Mucosa of rectum (tissue), 2 donors: Measurements from ENCODE around the gene TGFA.

Experiments
- H3K27ac ChIP-seq, 2 donors: one replicate each; pipeline ENCODE4 v1.7.0; 2013; ENCODE audit warnings: inconsistent platforms in 2 of 2, low read depth in 2 of 2, low read length in 2 of 2
- H3K27me3 ChIP-seq, 2 donors: one replicate each; pipeline ENCODE4 v1.7.0; 2013; ENCODE audit warnings: low read length in 2 of 2; ENCODE audit not compliant: control insufficient read depth in 2 of 2, insufficient read depth in 2 of 2
- H3K36me3 ChIP-seq, 2 donors: one replicate each; pipeline ENCODE4 v1.7.0; 2013; ENCODE audit warnings: low read length in 2 of 2; ENCODE audit not compliant: control insufficient read depth in 2 of 2, insufficient read depth in 2 of 2
- H3K4me1 ChIP-seq, 2 donors: one replicate each; pipeline ENCODE4 v1.7.0; 2013; ENCODE audit warnings: low read length in 2 of 2, mild to moderate bottlenecking in 1 of 2; ENCODE audit not compliant: control insufficient read depth in 2 of 2, insufficient read depth in 2 of 2
- H3K4me3 ChIP-seq, 2 donors: one replicate each; pipeline ENCODE4 v1.7.0; 2013; ENCODE audit warnings: low read length in 2 of 2
- H3K9ac ChIP-seq, 2 donors: one replicate each; pipeline ENCODE4 v1.7.0; 2013; ENCODE audit warnings: low read length in 2 of 2, low read depth in 1 of 2, mild to moderate bottlenecking in 1 of 2
- H3K9me3 ChIP-seq, 2 donors: one replicate each; pipeline ENCODE4 v1.7.0; 2013; ENCODE audit warnings: low read length in 2 of 2; ENCODE audit not compliant: control insufficient read depth in 2 of 2
- donor health status: healthy.
- donor health status: Normal muscosa, but diverticular disease.

The TGFA gene

GRCh38 chr2:70516596-70516995 is 37.0 kb downstream of the TGFA start:
- Histone ChIP-seq H3K4me3 (no peak overlapping the region), H3K9me3 (no peaks in the 10 kb centered on the region), H3K27me3 (no peaks in the 10 kb centered on the region), H3K27ac (no peak overlapping the region), H3K4me1 (peaks cover 27 to 44% of the 10 kb centered on the region in 2 donors), H3K9ac (no peak overlapping the region), H3K36me3 (no peaks in the 10 kb centered on the region)

GRCh38 chr2:70515938-70516337 is 37.7 kb downstream of the TGFA start:
- Histone ChIP-seq H3K9ac (no peak overlapping the region), H3K36me3 (no peaks in the 10 kb centered on the region), H3K4me1 (peaks cover 24 to 48% of the 10 kb centered on the region in 2 donors), H3K4me3 (no peak overlapping the region), H3K27ac (no peak overlapping the region), H3K9me3 (no peaks in the 10 kb centered on the region), H3K27me3 (no peaks in the 10 kb centered on the region)

GRCh38 chr2:70514612-70515055 is 39.0 kb downstream of the TGFA start:
- H3K4me3 ChIP-seq: peak overlapping the region in 1 of 2 donors; percentile 21
- no peaks in the 10 kb centered on the region for H3K27me3 ChIP-seq
- H3K9me3 ChIP-seq: no peaks in the 10 kb centered on the region
- peak overlapping the region; percentile 77 to 80 for H3K27ac ChIP-seq
- peak overlapping the region in 1 of 2 donors; percentile 58 for H3K9ac ChIP-seq
- no peaks in the 10 kb centered on the region for H3K36me3 ChIP-seq
- peaks cover 29 to 52% of the 10 kb centered on the region in 2 donors for H3K4me1 ChIP-seq

GRCh38 chr2:70513738-70514137 is 39.9 kb downstream of the TGFA start:
- Histone ChIP-seq H3K4me3 (no peak overlapping the region), H3K4me1 (peaks cover 32 to 60% of the 10 kb centered on the region in 2 donors), H3K9me3 (no peaks in the 10 kb centered on the region), H3K9ac (no peak overlapping the region), H3K27ac (peak overlapping the region; percentile 69 to 77), H3K36me3 (no peaks in the 10 kb centered on the region), H3K27me3 (no peaks in the 10 kb centered on the region)

GRCh38 chr2:70511971-70512729 is 41.5 kb downstream of the TGFA start:
- Histone ChIP-seq H3K4me1 (peaks cover 32 to 60% of the 10 kb centered on the region in 2 donors), H3K9me3 (no peaks in the 10 kb centered on the region), H3K36me3 (no peaks in the 10 kb centered on the region), H3K9ac (peak overlapping the region in 1 of 2 donors; percentile 53), H3K27ac (peak overlapping the region; percentile 78 to 87), H3K27me3 (no peaks in the 10 kb centered on the region), H3K4me3 (peak overlapping the region in 1 of 2 donors; percentile 37)

GRCh38 chr2:70510313-70510712 is 43.3 kb downstream of the TGFA start:
- no peak overlapping the region for H3K27ac ChIP-seq
- H3K4me1 ChIP-seq: peaks cover 25 to 54% of the 10 kb centered on the region in 2 donors
- H3K9me3 ChIP-seq: no peaks in the 10 kb centered on the region
- no peaks in the 10 kb centered on the region for H3K27me3 ChIP-seq
- no peak overlapping the region for H3K4me3 ChIP-seq
- no peak overlapping the region for H3K9ac ChIP-seq
- no peaks in the 10 kb centered on the region for H3K36me3 ChIP-seq

- Histone ChIP-seq H3K36me3 (no peaks in the 10 kb centered on the region), H3K4me1 (peaks cover 22 to 51% of the 10 kb centered on the region in 2 donors), H3K9ac (no peak overlapping the region), H3K9me3 (no peaks in the 10 kb centered on the region), H3K4me3 (no peak overlapping the region), H3K27me3 (no peaks in the 10 kb centered on the region), H3K27ac (peak overlapping the region in 1 of 2 donors; percentile 19)
Observed at GRCh38 chr2:70509565-70509964, 44.1 kb downstream of the TGFA start.

- no peaks in the 10 kb centered on the region for H3K27me3 ChIP-seq
- no peaks in the 10 kb centered on the region for H3K36me3 ChIP-seq
- H3K4me1 ChIP-seq: peaks cover 19 to 44% of the 10 kb centered on the region in 2 donors
- no peak overlapping the region for H3K9ac ChIP-seq
- H3K9me3 ChIP-seq: no peaks in the 10 kb centered on the region
- H3K4me3 ChIP-seq: no peak overlapping the region
- peak overlapping the region in 1 of 2 donors; percentile 19 for H3K27ac ChIP-seq
Observed at GRCh38 chr2:70508711-70509462, 44.7 kb downstream of the TGFA start.

GRCh38 chr2:70505613-70506391 is 47.8 kb downstream of the TGFA start:
- no peak overlapping the region for H3K27ac ChIP-seq
- peaks cover 8 to 15% of the 10 kb centered on the region in 2 donors for H3K4me1 ChIP-seq
- H3K36me3 ChIP-seq: no peaks in the 10 kb centered on the region
- no peaks in the 10 kb centered on the region for H3K27me3 ChIP-seq
- H3K9ac ChIP-seq: no peak overlapping the region
- no peaks in the 10 kb centered on the region for H3K9me3 ChIP-seq
- no peak overlapping the region for H3K4me3 ChIP-seq
